HG02870 (cell line): ENCODE data around the gene TNNT3.
"Not testable (repeated sequence)": the region's sequence is repeated elsewhere in the genome, so short reads cannot be mapped to it uniquely, and the experiment has no call there.

Experiments used
- ATAC-seq: cut with Tn5 transposase; IDR thresholded peaks from one replicate; pipeline ENCODE4 v1.9.1; 2021; ENCODE audit warnings: mild to moderate bottlenecking, moderate library complexity; ENCODE audit not compliant: unreplicated experiment

TNNT3 gene

DNA sequence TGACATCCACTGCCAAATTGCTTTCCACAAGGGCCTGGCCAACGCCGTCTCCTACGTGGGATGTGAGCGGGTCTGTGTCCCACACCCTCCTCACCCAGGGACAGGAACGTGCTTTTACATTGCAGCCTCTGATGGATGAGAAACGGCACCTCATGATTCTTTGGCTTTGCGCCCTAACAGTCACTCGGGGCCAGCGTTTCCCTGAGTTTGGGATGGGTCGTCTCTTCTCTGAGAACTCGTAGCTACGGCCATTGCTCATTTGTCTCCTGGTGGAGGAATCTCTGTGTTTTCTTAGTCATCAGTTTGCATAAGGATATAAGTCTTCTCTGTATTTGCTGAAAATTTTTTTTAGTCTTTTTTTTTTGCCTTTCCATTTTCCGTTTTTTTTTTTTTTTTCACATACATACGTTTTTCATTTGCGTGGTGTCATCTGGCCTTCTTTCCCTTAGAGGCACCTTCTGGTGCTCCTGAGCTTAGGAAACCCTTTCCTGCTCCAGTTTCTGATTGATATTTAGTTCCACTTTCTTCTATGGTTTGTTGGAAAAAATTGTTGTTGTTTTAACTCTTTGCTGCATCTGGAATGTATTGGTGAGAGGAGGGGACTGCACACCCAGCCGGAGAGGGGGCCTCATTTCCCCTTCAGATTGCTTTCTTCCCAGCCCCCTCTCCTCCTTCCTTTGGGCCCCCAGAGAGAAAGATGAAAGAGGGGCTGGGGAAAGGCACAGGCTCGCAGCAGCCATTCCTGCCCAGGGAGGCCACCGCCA is 12.0 kb downstream of the TNNT3 start:
- no peak for ATAC-seq

DNA sequence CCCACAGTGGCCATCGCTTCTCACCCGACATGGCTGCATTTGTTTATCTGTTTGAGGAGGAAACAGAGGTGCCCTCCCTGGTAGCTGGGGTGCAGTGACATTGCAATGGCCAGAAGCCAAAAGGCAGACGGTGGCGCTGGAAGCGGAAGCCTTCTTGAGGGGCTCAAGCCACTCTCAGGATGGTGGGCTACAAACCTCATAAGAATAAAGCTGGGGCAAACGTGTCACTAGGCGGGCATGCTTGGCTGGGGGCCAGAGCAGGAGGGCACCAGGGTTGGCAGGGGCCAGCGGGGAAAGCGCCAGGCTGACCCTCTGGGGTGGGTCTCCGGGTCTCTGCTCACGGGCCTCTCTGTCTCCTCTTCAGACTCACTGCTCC is 12.6 kb downstream of the TNNT3 start:
- ATAC-seq: no peak

DNA sequence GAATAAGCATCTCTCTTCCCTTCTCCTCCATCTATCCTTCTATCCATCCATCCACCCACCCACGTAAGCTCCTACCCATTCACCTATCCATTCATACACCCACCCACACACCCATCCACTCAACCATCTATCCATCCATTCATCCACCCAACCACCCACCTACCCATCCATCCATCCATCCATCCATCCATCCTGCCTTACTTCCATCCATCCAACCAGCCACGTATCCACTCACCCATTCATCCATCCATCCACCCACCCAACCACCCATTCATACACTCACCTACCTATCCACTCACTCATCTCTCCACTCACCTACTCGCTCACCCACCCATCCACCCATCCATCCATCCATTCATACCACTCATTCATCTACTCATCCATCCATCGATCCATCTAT is 13.2 kb downstream of the TNNT3 start:
- ATAC-seq: no peak

DNA sequence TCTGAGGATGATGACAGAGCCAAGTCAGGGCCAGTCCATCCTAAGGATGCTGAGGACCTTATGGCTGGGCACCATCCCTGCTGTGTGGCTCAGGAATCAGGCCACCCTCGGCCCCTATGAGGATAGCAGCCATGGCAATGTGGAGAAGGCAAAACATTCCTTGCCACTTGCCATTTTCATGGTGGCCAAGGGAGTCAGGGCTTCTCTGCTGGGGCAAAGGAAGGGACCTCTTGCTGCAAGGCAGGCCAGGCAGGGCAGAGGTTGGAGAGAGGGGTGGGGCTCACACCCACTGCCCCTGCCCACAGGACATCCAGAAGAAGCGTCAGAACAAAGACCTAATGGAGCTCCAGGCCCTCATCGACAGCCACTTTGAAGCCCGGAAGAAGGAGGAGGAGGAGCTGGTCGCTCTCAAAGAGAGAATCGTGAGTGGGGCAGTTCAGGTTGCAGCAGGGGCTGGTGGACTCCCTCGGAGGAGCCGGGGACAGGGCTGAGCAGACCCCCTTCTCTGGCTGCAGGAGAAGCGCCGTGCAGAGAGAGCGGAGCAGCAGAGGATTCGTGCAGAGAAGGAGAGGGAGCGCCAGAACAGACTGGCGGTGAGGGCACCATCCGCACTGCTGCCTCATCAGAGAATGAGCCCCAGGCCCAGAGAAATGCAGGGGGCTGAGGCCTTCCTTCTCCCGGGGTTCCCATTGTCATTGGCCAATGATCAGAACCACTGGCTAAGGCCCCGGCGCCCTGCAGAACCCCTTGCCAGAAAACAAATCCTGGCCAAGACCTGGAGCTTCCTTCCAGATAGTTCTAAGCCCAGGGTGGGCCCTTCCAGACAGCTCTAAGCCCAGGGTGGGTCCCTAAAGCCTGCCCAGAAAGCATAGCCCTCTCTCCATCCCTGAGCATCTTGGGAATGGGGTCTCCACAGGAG is 14.2 kb downstream of the TNNT3 start:
- no peak for ATAC-seq

DNA sequence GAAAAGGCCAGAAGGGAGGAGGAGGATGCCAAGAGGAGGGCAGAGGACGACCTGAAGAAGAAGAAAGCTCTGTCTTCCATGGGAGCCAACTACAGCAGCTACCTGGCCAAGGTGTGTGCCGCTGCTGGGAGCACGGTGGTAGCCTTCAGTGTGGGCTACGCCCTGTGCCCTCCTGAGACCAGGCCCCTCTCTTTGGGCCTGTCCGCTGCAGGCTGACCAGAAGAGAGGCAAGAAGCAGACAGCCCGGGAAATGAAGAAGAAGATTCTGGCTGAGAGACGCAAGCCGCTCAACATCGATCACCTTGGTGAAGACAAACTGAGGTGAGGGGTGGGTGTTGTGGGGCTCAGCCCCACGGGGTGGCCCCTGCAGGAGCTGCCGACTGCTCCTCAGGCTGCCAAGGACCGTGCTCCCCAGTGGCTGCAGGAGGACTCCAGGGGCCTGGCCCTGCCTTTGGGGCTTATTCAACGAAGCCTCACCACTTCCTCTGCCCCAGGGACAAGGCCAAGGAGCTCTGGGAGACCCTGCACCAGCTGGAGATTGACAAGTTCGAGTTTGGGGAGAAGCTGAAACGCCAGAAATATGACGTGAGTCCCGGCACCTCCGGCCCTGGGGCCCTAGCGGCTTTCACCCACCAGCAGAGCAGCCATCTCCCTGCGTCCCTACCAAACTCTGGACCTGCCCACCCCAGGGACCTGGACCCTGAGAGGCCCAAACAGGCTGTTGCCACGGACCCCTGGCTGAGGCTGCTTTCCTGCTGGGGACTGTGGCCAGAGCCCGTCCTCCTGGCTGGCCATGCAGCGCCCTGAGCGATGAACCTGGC is 15.0 kb downstream of the TNNT3 start:
- no peak for ATAC-seq

DNA sequence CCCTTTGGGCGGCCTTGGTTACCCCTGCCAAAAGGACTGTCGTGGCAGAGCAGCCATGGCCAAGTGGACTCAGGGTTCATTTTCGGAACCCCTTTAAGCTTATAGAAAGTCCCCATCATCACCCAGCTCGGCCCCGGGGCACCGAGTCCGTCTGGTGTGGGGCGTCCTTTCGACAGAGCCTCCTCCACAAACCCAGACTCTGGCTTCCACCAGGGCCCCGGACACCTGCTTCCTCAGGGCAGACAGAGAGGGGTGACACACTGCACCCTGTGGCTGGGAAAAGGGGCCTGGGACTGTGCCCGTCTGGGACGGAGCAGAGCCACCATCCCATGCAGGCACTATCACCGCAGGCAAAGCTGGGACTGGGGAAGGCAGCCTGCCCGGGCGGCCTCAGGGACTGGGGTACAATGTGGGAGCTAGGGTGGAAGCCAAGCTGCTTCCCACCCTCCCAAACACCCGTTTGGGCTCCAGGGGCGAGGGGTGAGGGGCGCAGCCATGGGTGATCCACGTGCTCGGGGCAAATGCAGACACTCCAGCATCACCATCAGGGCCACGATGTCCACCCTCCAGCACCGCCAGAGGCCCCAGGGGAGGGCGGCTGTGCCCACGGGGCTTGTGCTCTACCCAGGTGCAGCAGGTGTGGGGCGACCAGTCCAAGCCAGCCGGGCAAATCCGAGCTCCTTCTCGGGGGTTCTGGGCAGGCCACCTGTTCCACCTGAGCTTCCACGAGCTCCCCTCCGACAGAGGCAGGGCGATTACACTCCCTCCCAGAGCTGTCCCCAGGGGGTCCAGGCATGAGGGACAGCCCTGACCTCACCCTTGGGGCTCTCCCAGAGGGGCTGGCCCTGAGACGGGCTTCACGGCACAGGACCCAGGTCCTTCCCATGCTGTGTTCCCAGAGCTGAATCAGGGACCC is 15.9 kb downstream of the TNNT3 start:
- no peak for ATAC-seq

DNA sequence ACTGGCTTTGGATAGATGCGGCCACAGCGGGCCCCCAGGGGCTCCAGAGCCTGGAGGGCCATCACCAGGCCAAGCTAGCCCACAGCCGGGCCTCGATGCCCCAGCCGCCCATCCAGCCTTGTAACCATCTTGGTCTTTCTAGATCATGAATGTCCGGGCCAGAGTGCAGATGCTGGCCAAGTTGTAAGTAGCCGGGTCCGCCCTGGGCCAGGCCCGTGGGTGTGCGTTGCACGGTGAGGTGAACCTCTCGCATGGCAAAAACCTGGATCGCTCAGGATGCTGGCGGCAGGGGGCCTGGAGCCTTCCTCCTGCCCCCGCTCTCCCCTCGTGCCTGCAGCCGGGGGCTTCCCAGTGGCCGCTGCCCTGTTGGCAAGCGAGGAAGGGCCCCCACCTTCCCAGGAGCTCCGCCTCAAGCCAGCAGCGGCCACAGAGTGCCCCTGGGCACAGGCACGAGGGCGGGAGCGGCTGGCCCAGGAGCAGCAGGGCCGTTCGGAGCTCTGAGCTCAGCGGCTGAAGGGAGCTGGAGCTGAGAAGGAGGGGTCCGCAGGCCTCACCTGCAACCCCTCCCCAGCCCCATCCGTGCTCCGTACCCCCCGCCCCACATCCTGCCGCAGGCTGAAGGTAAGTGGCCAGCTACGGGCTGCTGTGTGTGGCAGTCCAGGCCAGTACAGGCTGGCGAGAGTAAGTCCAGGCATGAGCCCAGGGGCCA is 16.7 kb downstream of the TNNT3 start:
- ATAC-seq: no peak

DNA sequence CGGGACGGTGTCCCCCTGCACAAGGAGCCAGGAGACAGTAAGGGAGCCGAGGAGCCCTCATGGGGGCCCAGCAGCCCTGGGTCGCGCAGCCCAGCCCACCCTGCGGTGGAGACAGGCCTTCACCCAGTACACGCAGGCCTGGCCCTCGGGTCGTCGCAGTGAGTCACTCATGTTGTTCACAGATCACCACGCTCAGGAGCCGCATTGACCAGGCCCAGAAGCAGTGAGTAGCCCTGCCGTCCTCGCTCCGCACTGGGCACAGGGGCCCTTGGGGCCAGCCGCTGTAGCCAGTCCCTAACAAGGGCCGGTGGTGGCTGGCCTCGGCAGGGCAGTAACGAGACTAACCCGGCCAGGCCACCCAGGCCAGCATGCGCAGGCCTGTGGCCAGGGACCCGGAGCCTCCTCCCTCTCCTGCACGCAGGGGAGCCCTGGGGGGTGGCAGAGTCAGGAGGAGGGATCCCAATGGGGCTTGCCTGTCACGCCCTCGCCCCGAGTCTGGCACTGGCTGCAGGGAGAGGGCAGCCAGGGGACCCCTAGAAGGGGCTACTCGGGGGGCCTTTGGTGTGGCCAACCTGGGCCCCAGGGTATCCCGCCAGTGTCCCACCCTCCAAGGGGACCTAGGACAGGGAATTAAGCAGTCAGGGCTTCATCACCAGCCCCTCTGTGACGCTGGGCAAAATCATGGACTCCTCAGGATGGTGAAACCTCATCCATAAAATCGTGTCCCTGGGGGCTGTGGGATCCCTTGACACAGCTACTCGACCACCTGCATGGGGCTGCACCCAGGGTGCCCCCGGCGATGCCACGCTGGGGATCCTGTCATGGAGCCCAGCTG is 17.5 kb downstream of the TNNT3 start:
- no peak for ATAC-seq

DNA sequence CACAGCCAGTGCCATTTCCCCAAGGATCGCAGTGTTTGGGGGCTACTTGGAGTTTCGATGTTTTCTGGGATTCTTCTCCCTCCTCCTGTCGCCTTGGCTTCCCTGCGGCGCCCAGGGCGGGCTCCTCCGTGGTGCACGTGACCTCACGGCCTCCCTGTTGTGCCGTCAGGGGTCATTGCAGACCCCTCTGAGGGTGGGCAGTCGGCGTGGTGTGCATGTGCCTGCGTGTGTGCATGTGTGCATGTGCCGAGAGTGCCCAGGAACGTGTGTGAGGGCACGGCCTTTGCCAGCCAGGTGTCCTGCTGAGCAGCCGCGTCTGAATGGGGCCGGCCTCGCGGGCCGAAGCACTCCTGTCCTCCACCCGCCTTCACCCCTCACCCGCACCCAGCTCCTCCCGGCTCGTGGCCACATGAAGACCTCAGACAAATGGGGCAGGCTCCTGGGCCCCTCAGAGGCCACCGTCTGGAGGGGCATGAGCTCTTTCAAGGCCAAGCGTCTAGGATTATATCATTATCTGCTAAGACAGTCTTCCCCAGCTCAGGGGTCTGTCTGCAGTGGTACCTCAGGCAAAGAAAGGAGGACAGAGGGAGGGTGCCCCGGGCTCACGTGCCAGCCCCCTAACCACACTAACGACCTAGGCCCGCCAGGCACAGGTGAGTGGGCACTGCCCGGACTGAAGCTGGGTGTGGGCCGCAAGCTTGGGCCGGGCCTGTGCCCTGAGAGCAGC is 18.3 kb downstream of the TNNT3 start:
- no peak for ATAC-seq

DNA sequence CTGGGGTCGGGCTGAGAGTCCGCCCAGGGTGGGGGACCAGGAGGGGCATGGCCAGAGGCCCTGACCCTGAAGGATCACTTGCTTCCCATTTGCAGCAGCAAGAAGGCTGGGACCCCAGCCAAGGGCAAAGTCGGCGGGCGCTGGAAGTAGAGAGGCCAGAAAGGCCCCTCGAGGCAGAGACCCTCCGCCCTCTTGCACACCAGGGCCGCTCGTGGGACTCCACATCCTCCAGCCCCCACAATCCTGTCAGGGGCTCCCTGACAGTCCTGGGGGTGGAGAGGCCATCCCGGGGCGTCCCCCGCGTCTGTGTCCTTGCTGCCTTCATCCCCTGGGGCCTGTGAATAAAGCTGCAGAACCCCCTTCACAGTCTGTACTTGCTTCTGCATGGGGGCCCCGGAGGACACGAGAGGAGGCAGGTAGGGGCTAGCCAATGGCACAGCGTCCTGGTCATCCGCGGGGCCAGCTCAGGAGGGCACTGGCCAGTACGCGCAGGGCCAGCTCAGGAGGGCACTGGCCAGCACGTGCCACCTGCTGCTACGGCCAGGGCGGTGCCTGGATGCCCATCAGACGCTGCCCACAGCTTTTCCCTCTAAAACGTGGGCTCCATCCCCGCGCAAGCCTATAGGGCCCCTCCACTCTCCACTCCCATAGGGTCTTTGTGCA is 19.0 kb downstream of the TNNT3 start:
- no peak for ATAC-seq

DNA sequence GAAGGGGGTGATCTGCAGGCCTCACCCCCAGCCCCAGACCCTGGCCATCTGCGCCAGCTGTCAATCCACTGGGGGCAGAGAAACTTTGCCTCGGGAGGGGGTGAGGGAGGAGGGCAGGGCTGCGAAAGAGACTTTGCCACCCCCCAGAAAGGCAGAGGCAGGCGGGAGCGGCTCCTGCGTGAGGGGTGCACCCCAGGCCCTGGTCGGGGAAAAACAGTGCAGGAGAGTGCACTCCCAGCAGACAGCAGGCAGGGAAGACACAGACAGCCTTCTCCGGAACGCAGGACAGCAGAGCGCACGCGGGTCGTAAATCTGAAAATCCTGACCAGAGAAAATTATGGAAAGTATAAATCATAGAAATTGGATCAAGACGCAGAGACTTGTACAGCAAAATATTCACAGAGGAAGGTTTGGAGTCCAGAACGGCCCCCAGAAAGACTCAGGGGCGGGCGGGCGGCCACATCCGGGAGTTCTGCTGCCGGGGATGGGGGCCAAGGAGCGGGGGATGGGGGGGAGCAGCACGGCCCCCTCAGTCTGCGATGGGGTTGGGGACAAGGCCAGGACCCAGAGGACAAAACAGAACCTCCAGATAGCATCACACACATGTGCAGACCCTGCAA is 19.6 kb downstream of the TNNT3 start:
- ATAC-seq: no peak

DNA sequence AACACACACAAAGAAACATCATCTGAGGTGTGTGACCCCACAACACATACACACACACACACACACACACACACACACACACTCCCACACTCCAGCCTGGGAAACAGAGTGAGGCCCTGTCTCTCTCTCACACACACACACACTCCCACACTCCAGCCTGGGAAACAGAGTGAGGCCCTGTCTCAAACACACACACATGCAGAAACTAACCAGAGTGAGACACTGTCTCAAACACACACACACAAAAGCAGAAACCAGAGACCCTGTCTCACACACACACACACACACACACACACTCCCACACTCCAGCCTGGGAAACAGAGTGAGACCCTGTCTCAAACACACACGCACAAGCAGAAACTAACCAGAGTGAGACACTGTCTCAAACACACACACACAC is 20.3 kb downstream of the TNNT3 start:
- not testable (repeated sequence) for ATAC-seq

DNA sequence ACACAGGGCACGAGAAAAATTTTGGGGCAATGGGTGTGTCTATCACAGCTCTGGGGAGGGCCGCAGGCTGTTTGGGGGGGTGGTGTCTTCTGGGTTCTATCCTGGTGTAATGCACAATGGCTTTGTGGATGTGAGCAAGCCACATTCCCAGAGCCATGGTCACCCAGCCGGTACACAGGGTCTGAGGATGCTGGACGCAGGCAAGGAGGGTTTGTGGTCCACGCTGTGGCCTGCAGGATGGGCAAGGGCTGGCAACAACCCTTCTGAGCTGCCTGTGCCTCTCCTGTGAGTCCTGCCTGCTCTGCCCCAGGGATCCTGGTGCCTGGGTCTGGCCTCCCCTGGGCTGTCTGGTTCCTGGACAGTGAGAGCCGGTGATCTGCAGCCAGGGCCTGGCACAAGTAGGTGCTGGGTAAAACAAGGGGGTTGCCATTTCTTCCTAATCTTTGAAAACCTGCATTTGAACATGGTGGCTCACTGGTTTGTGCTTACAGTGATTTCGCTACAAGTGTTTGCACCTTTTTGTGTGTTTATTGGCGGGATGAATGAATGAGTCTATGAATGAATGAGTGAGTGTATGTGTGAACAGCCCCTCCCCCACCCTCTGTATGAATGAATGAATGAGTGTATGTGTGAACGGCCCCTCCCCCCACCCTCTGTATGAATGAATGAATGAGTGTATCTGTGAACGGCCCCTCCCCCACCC is 23.2 kb downstream of the TNNT3 start:
- ATAC-seq: no peak

DNA sequence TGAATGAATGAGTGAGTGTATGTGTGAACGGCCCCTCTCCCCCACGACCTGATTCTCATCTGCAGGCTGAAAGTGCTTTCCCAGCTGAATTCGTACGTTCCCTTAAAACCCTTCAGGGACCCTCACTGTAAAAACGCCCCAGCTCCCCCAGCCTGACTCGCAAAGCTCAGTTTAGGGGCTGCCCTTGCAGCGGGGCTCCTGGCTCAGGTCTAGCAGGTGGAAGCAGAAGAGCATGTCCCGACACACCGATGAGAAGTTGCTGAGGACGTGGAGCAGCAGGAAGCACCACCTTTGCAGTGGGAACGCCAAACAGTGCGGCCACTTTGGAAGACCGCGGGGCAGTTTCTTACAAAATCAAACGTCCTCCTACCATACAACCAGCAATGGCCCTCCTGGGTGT is 24.1 kb downstream of the TNNT3 start:
- no peak for ATAC-seq

DNA sequence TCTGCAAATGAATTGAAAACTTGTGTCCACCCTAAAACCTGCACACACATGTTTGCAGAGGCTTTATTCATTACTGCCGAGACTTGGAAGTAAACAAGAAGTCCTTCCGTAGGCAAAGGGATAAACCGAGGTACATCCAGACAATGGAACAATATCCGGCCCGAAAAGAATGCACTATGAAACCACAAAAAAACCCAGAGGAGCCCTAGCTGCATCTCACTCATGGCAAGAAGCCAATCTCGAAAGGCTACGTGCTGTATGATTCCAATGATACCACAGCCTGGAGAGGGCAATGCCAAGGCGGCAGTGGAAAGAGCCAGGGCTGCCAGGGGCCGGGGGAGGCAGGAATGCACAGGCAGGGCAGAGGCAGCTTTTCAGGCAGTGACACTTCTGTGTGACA is 24.5 kb downstream of the TNNT3 start:
- no peak for ATAC-seq

DNA sequence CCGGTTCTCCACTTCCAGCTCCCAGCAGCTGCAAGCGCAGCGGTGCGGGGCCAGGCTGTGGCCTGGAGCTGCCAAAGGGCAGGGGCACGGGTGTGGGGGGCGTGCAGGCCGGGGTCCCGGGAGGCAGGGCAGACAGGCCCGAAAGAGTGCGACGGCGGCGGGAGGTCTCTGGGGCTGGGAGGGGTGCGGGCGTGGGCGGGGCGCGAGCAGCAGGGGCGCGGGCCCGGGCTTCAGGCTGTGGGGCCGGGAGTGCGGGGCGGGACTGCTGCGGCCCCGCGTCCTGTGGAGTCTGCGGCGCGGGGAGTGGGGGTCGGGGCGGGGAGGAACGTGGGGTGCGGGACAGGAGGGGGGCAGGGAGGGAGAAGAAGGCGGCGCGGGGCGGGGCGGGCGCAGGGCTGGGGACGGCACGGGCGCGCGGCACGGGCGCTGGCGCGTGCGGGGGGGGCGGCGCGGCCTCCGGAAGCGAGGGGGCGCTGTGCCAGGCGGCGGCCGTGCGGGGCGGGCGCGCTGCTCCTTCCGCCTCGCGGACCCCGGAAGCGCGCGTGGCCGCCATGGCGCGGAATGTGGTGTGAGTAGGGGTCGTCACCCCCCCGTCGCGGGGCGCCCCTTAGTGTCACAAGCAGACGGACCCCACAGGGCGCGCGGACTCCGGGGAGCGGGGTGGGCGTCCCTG is 27.4 kb downstream of the TNNT3 start, which contains the start of gene MRPL23:
Gene MRPL23, plus strand, starts transcription at position 521 of the 673 bp plus-strand sequence. Its CDS starts 31 bp downstream, at position 552.
- ATAC-seq: no peak
